Inferior parietal cortex (tissue), 1 donor: Measurements from ENCODE around the gene AURKA.
"Not testable (repeated sequence)": the region's sequence is repeated elsewhere in the genome, so short reads cannot be mapped to it uniquely, and the experiment has no call there.

Experiments used
- DNase-seq: peaks from one replicate; pipeline ENCODE4 v3.0.0-alpha.2; 2016; ENCODE audit errors: extremely low spot score

The AURKA gene

GRCh38 chr20:56391596-56392131 is 351 bp downstream of the AURKA start:
- DNase-seq, result no peak

DNA sequence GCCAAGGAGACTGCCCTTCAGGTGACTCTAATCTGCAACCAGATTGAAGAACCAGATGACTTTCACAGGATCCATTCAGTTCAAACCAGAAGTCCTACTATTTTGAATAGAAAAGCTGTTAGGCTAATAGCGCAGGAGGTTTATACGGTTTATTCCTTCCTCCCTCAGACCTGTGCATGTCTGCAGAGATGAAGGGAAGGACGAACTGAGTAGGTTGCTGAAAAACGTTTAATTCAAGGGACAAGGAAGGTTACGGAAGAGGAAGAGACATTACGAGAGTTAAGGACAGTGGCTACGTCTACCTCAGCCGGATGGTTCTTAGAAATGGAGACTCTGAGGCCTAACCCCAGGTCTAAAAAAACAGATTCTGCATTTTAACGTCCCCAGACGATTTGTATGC is 978 bp downstream of the AURKA start:
- DNase-seq, result no peak

GRCh38 chr20:56390396-56390795 is 1.6 kb downstream of the AURKA start:
- not testable (repeated sequence) for DNase-seq

DNA sequence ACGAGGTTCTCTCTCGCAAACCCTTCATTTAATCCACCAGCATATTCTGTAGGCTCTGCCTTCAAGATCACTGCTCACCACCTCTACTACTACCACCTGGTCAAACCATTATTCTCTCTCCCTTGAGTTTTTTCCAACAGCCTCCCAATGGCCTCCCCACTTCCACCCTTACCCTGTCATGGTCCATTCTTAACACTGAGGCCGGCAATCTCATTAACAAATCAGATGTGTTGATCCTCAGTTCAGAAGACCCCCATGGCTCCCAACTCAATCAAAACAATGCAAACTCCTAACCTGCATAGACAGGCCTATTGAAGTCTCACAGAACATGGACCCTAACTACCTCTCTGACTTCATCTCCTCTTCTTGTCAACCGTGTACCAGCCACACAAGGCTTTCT is 2.2 kb downstream of the AURKA start:
- DNase-seq, result no peak

DNA sequence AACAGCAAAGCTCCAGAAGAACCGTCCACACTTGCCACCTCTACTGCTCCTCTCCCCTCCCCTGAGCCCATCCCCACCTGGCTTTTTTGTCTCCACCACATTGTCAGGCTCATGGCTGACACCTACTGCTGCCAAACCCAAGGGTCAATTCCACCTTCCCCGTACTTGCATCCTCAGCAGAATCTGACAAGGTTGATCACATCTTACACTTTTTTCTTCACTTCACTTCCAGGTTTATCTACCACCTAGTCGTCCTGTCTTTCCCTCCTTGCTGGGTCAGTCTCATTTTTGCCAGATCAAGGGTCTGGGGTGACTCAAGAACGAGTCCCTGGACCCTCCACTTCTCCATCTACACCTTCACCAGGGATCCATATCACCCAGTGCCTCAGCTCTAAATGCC is 3.1 kb downstream of the AURKA start:
- no peak for DNase-seq

DNA sequence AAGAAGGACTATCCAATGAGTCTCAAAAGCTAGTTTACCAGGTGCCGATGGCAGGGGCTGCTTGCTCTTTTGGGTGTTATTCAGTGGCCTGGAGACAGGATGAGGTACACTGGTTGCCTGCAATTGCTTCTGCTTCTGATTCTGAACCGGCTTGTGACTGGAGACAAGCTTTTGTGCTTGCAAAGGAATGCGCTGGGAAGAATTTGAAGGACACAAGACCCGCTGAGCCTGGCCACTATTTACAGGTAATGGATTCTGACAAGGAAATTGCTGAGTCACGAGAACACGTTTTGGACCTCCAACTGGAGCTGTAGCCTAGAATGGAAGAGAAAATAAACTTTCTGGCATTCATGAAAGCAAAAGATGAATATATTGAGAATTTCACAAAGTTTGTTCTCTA is 5.8 kb downstream of the AURKA start:
- no peak for DNase-seq

DNA sequence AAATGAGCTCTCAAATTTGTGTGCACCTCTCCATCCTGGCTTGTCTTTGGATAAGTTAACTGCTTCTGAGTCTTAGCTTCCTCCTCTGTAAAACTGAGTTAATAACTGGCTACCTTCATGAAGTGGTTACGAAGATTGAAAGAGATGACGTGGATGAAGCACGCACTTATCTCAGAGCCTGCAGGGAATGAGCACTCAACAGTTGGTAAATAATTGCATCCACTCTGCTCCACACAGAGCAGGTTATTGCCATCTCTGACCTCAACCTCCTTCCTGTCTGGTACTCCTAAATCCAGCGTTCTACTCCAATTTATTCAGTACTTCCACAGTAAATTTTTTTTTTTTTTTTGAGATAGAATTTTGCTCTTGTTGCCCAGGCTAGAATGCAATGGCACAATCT is 6.9 kb downstream of the AURKA start:
- DNase-seq, result no peak

- DNase-seq, result no peak
Measured at GRCh38 chr20:56383334-56383733, 8.7 kb downstream of the AURKA start.

DNA sequence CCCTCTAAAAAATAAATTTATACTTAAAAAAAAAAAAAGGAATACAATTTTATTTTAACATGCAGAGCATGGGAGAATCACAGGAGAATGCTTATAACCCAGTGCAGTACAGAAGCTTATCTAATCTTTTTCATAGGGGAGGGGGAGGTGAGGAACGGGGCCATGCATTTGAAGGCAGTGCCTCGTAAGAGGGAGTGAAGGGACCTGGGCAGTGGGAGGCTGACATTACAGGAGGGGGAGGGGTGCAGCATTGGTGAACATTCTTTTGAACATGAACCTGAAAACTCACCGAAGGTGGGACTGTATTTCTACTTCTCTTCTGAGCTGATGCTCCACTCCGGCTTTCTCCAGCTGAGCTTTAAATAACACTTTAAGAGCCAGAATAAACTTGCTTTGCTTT is 9.3 kb downstream of the AURKA start:
- no peak for DNase-seq

DNA sequence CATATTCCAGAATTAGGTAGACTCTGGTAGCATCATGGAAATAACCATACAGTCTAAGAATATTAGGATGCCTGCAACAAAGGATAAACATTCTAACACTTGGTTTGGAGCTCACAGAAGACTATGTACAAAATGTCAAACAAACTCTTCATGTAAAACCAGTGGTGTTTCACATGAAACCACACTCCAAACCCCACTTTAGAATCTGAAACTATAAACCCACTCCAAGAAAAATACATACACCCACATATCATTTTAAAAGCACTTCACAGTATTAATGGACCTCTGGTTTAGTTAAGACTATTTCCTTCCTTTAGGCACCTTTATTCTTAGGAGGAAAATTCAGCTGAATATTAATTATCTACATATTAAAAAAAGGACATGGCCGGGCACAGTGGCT is 10.5 kb downstream of the AURKA start:
- no peak for DNase-seq

GRCh38 chr20:56380375-56380774 is 11.6 kb downstream of the AURKA start:
- no peak for DNase-seq

DNA sequence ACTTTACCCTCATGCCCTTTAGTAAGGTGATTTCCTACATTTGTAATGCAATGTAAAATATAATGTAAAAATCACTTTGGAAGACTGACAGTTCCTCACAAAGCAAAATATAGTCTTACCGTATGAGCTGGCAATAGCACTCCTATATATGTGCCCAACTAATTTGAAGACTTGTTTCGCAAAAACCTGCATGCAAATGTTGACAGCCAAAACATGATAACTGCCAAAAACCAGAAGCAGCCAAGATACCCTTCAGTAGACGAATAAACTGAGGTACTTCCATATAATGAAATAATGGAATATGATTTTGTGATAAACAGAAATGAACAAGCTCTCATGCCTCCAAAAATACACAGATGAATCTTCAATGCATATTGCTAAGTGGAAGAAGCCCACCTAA is 13.6 kb downstream of the AURKA start:
- no peak for DNase-seq

DNA sequence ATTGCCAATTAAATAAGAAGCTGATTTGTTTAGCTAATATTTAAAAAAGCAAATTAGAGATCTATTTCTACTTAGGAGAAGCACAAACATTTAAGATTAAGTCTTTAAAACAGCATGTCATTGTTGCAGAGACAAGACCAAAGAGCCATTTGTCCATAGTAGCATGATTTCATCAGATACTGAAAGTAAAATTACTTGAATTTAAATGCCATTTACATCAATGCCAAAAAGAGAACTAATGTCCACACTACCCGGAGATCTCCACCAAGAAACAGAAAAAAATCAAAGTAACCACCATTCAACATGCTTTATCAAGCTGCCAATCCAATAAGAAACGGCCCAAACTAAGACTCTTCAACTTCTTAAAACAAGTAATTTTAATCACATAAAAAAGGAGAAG is 15.7 kb downstream of the AURKA start:
- no peak for DNase-seq

- DNase-seq, result no peak
Measured at GRCh38 chr20:56373942-56374341, 18.1 kb downstream of the AURKA start.

DNA sequence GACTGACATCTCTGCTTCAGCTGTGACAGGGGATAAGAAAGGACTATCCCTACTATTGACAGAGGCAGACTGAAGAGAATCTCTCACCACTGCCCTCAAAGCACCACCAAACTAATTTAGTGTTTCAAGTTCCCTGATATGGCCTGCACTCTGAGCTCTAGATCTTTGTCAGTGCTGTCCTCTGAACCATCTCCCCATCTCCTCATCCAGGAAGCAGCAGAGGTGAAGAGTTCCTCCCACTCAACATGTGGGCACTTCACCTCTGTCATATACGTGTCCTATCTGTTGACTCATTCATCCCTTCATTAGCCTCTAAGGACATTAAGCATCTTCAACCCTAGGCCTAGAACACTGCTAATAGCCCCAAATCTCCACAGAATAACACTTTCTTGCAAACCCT is 19.2 kb downstream of the AURKA start:
- DNase-seq, result no peak

GRCh38 chr20:56371977-56372376 is 20.0 kb downstream of the AURKA start:
- no peak for DNase-seq

- DNase-seq, result no peak
Measured at GRCh38 chr20:56369179-56369578, 22.8 kb downstream of the AURKA start.

DNA sequence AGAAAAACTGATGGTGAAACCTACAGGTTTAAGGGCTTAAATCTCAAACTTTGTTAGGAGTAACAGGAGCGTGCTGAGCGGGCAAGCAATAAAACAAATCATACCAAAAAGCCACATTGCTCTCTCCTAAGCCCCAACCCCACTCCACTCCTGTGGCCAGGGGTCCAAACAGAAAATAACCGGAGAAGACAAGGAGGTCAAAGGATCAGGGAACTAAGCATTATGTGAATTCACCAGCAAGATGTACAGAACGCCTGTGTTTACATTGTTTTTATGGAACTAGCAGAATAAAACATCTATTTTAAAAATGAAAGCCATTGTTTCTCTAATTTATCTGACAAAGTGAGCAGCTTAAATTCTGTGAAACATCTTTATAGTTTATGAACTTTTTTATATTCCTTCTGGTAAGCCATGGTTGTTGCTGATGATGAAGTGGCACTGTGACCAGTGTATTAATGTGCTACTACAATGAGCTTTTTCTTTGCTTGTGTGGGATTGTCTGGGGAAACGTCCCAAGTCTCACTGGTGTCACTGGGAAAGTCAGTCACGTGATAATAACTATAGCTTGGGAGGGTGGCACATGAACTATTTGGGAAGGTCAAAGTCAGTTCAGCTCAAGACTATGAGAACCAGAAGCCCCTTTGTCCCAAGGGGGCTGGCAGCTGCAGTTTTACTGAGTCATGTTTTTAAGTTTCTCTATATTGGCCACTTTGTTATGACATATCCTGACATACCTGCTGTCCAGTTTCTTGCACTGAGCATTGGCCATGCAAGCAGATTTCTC is 23.5 kb downstream of the AURKA start:
- peak; percentile 51 for DNase-seq

GRCh38 chr20:56363491-56363890 is 28.5 kb downstream of the AURKA start:
- DNase-seq, result no peak

- DNase-seq, result no peak
Measured at GRCh38 chr20:56362833-56363413, 29.1 kb downstream of the AURKA start.

GRCh38 chr20:56361900-56362299 is 30.1 kb downstream of the AURKA start:
- no peak for DNase-seq

DNA sequence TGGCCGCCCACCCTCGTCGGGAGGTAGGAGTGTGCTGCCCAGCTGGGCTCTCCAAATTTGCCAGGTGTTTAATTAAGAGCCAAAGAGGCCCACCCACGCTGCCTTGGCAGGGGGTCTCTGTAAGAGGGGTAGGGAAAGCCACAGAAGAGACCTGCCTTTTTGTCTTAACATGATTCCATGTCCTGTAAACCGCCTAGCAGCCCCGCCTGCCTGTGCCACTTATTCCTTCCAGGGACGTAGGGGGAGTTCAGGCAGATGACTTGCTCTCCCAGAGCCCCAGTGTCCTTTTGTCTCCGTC is 31.2 kb downstream of the AURKA start:
- no peak for DNase-seq

- no peak for DNase-seq
Measured at GRCh38 chr20:56360133-56360907, 31.7 kb downstream of the AURKA start.
